GM23338 (cell line): Measurements from ENCODE around the gene NUTM2G. TPM values are rescaled to one million over a fixed set of nuclear protein-coding genes. Genes with fewer than 3 reads are reported as not detected.
"Not testable (repeated sequence)": the region's sequence is repeated elsewhere in the genome, so short reads cannot be mapped to it uniquely, and the experiment has no call there.

ENCODE experiments used
- ATAC-seq: fragments of 200-7000 bp; cut with Tn5 transposase; 3 replicates; pipeline ENCODE4 v1.9.1; 2020
- DNase-seq: peaks from one replicate; pipeline ENCODE4 v3.0.0-alpha.2; 2015; ENCODE audit warnings: low spot score
- H2AFZ ChIP-seq: fragments of 200-600 bp; sonication (generic); 2 replicates; pipeline ENCODE4 v1.8.0; 2016; ENCODE audit warnings: antibody characterized with exemption, mild to moderate bottlenecking, moderate library complexity
- H3F3A ChIP-seq: fragments of 200-600 bp; sonication (generic); replicated peaks from 2 replicates; pipeline ENCODE4 v1.8.0; 2017; ENCODE audit warnings: antibody characterized with exemption, mixed run types, low read depth
- H3K27ac ChIP-seq: fragments of 200-600 bp; sonication (generic); 2 replicates; pipeline ENCODE4 v1.6.1; 2016; ENCODE audit warnings: low read depth
- H3K27me3 ChIP-seq: fragments of 200-600 bp; sonication (generic); 2 replicates; pipeline ENCODE4 v1.8.0; 2016; ENCODE audit warnings: mild to moderate bottlenecking, mixed run types, moderate library complexity; ENCODE audit not compliant: insufficient read depth
- H3K36me3 ChIP-seq: fragments of 200-600 bp; sonication (generic); 2 replicates; pipeline ENCODE4 v1.8.0; 2016; ENCODE audit warnings: mild to moderate bottlenecking; ENCODE audit not compliant: insufficient read depth
- H3K4me1 ChIP-seq: fragments of 200-600 bp; sonication (generic); 2 replicates; pipeline ENCODE4 v1.8.0; 2016; ENCODE audit warnings: mild to moderate bottlenecking, moderate library complexity; ENCODE audit not compliant: insufficient read depth
- H3K4me2 ChIP-seq: fragments of 200-600 bp; sonication (generic); 2 replicates; pipeline ENCODE4 v1.7.1; 2017; ENCODE audit warnings: mixed run types
- H3K4me3 ChIP-seq: fragments of 200-600 bp; sonication (generic); 2 replicates; pipeline ENCODE4 v1.6.1; 2016; ENCODE audit warnings: mixed run types
- H3K79me2 ChIP-seq: fragments of 200-600 bp; sonication (generic); replicated peaks from 2 replicates; pipeline ENCODE4 v1.8.0; 2017; ENCODE audit warnings: mild to moderate bottlenecking; ENCODE audit not compliant: insufficient read depth
- H3K9me2 ChIP-seq: fragments of 200-600 bp; sonication (generic); 2 replicates; pipeline ENCODE4 v1.8.0; 2017; ENCODE audit not compliant: insufficient read depth
- H4K20me1 ChIP-seq: fragments of 200-600 bp; sonication (generic); replicated peaks from 2 replicates; pipeline ENCODE4 v1.8.0; 2017; ENCODE audit warnings: mild to moderate bottlenecking; ENCODE audit not compliant: insufficient read depth
- H3K27ac Mint-ChIP-seq: 2 replicates; pipeline ENCODE4 v1.8.0; 2020; ENCODE audit warnings: inconsistent platforms, mild to moderate bottlenecking, moderate library complexity, mixed read lengths
- H3K27me3 Mint-ChIP-seq: 3 replicates; pipeline ENCODE4 v1.8.0; 2022; ENCODE audit warnings: low read depth, mild to moderate bottlenecking, moderate library complexity, mixed read lengths, inconsistent platforms; ENCODE audit not compliant: insufficient read depth, poor library complexity
- H3K36me3 Mint-ChIP-seq: 3 replicates; pipeline ENCODE4 v1.8.0; 2021; ENCODE audit warnings: low read depth, mild to moderate bottlenecking, inconsistent platforms, moderate library complexity, mixed read lengths
- H3K4me1 Mint-ChIP-seq: 3 replicates; pipeline ENCODE4 v1.8.0; 2020; ENCODE audit warnings: mild to moderate bottlenecking, inconsistent platforms, mixed read lengths
- H3K4me3 Mint-ChIP-seq: 3 replicates; pipeline ENCODE4 v1.8.0; 2021; ENCODE audit warnings: moderate library complexity, mild to moderate bottlenecking, inconsistent platforms, mixed read lengths
- H3K9me3 Mint-ChIP-seq: 3 replicates; pipeline ENCODE4 v1.8.0; 2020; ENCODE audit warnings: moderate library complexity, mild to moderate bottlenecking, inconsistent platforms, mixed read lengths
- CREB1 ChIP-seq: fragments of 250-450 bp; sonication (Bioruptor Pico); IDR thresholded peaks from 2 replicates; pipeline ENCODE4 v1.5.0; 2020; ENCODE audit warnings: low read depth, mild to moderate bottlenecking, moderate library complexity
- EZH2 ChIP-seq: fragments of 200-600 bp; sonication (generic); IDR thresholded peaks from one replicate; pipeline ENCODE4 v1.8.0; 2017; ENCODE audit warnings: antibody characterized with exemption, mild to moderate bottlenecking, low read depth; ENCODE audit not compliant: unreplicated experiment
- JUNB ChIP-seq: IDR thresholded peaks from one replicate; pipeline ENCODE4 v1.6.1; 2016; ENCODE audit warnings: antibody characterized with exemption; ENCODE audit not compliant: unreplicated experiment
- NANOG ChIP-seq: IDR thresholded peaks from 2 replicates; pipeline ENCODE4 v1.6.1; 2016; ENCODE audit warnings: antibody characterized with exemption, borderline replicate concordance
- POLR2AphosphoS5 ChIP-seq: IDR thresholded peaks from 2 replicates; pipeline ENCODE4 v1.6.1; 2016; ENCODE audit warnings: antibody characterized with exemption, low read depth
- STAT1 ChIP-seq: IDR thresholded peaks from one replicate; pipeline ENCODE4 v1.6.1; 2016; ENCODE audit warnings: antibody characterized with exemption; ENCODE audit not compliant: unreplicated experiment
- ZNF114 ChIP-seq: fragments of 250-450 bp; sonication (Bioruptor Pico); IDR thresholded peaks from 2 replicates; pipeline ENCODE4 v1.5.0; 2020; ENCODE audit warnings: mild to moderate bottlenecking, moderate library complexity
- ZNF331 ChIP-seq: fragments of 250-450 bp; sonication (Bioruptor Pico); IDR thresholded peaks from 2 replicates; pipeline ENCODE4 v1.5.0; 2020; ENCODE audit warnings: low read depth, mild to moderate bottlenecking, moderate library complexity
- long read RNA-seq: library from polyadenylated mRNA; unstranded; transcript quantifications from one replicate; pipeline ENCODE4 v2.0.0, GENCODE V29; 2020; ENCODE audit not compliant: unreplicated experiment
- polyA plus RNA-seq: library from polyadenylated mRNA; unstranded; fragments of >200 nt; fragmentation: Nextera tagmentation; extraction: Ambion mirVana; gene quantifications from 2 replicates; pipeline ENCODE4 v1.2.1, GENCODE V29; 2016
- total RNA-seq: library from RNA; depleted of rRNA; stranded (reverse); fragments of >200 nt; shearing (Covaris generic); gene quantifications from 2 replicates; pipeline ENCODE4 v1.2.3, GENCODE V29; 2014; rRNA removed
- TF ChIP-seq, protein P1 (sequence below): fragments of 250-450 bp; sonication (Bioruptor Pico); IDR thresholded peaks from 2 replicates; pipeline ENCODE4 v1.5.0; 2020; ENCODE audit warnings: mild to moderate bottlenecking, moderate library complexity
- TF ChIP-seq, protein P2 (sequence below): IDR thresholded peaks from 2 replicates; pipeline ENCODE4 v1.6.1; 2016; ENCODE audit warnings: antibody characterized with exemption
- TF ChIP-seq, protein P3 (sequence below), 2 experiments: fragments of 200-600 bp in 1 of 2; sonication (generic) in 1 of 2; conservative IDR thresholded peaks; 2 replicates each; pipeline versions ENCODE4 v1.5.1 to v1.6.1; 2016 to 2017; ENCODE audit warnings: antibody characterized with exemption in 2 of 2, low read depth in 2 of 2, mild to moderate bottlenecking in 2 of 2, moderate library complexity in 1 of 2

Gene NUTM2G, protein sequence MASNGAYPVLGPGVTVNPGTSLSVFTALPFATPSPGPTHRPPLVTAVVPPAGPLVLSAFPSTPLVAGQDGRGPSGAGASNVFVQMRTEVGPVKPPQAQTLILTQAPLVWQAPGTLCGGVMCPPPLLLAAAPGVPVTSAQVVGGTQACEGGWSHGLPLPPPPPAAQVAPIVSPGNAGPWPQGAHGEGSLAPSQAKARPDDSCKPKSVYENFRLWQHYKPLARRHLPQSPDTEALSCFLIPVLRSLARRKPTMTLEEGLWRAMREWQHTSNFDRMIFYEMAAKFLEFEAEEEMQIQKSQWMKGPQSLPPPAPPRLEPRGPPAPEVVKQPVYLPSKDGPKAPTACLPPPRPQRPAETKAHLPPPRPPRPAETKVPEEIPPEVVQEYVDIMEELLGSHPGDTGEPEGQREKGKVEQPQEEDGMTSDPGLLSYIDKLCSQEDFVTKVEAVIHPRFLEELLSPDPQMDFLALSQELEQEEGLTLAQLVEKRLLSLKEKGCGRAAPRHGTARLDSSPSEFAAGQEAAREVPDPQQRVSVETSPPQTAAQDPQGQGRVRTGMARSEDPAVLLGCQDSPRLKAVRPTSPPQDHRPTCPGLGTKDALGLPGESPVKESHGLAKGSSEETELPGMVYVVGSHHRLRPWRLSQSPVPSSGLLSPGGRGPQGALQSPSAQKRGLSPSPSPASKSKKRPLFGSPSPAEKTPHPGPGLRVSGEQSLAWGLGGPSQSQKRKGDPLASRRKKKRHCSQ
- total RNA-seq (0.54 and 1.6 TPM in 2 replicates), polyA plus RNA-seq (0.70 and 0.76 TPM in 2 replicates)
- long read RNA-seq, partial matches to known transcripts = 0 of 1 reads
- long read RNA-seq, other reads (novel, unspliced or antisense) = 1 of 1 reads

DNA sequence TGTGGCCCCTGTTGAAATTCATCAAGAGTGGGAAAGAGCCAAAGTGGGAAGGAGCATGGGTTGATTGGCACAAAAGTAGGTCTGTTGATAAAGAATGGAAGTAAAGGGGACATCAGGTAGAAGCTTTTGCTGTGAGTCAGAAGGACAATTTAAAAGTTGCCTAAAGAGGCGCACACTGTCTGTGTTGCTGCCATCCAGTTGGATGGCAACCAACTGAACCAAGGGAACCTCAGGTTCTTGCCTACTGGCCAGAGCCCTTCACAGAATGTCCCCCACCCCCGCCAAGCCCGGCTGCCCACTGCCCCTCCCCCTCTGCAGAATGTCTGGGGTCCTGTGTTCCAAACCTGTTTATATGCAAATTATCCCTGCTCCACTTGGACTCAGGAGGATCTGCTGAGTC is at the start of gene NUTM2G:
Gene NUTM2G (plus strand): TSS at position 301 of the 400 bp plus-strand sequence. CDS start 182 bp downstream, outside the sequence.
- not testable (repeated sequence) for H3K79me2 ChIP-seq, H3F3A ChIP-seq, H3K36me3 Mint-ChIP-seq, H3K9me2 ChIP-seq, H3K4me1 ChIP-seq, H3K4me3 ChIP-seq, H3K9me3 Mint-ChIP-seq, H4K20me1 ChIP-seq, DNase-seq, H3K27me3 ChIP-seq, H3K36me3 ChIP-seq, ATAC-seq, H3K27ac ChIP-seq, H3K4me2 ChIP-seq, H3K4me3 Mint-ChIP-seq, H2AFZ ChIP-seq, H3K27me3 Mint-ChIP-seq
- Mint-ChIP-seq H3K4me1 (peaks cover 12% of the 10 kb centered on the region; the same call in 2 of the 3 replicates), H3K27ac (peak within 1 kb of the TSS; percentile 52; the same call in 1 of the 2 replicates)

DNA sequence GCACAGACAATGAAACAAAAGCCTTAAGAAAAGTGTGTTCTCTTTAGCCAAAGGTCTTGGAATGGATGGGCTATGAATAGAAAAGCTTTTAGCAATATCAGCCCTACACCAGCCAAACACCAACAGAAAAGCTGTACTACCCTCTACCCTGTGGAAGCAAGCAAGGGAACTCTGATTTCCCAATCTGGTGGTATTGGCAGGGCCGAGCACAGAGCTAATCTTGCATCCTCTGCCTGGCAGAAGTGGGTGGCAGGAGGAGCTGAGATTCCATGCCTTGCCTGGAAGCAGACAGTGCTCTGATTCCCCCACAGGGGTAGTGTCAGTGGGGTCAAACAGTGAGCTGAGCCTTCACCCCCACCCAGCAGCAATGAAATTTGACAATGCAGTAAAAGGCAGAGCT is 44.7 kb upstream of the NUTM2G start:
- ATAC-seq = no peak; the same call in 2 of the 3 replicates
- no peak overlapping the region for H3K27ac Mint-ChIP-seq
- no peak for TF ChIP-seq ZNF331 (CRISPR knock-in tag)
- no peak for TF ChIP-seq JUNB
- TF ChIP-seq STAT1 = no peak
- no peak for TF ChIP-seq ZNF114
- TF ChIP-seq EZH2 = no peak
- TF ChIP-seq, protein P1, sequence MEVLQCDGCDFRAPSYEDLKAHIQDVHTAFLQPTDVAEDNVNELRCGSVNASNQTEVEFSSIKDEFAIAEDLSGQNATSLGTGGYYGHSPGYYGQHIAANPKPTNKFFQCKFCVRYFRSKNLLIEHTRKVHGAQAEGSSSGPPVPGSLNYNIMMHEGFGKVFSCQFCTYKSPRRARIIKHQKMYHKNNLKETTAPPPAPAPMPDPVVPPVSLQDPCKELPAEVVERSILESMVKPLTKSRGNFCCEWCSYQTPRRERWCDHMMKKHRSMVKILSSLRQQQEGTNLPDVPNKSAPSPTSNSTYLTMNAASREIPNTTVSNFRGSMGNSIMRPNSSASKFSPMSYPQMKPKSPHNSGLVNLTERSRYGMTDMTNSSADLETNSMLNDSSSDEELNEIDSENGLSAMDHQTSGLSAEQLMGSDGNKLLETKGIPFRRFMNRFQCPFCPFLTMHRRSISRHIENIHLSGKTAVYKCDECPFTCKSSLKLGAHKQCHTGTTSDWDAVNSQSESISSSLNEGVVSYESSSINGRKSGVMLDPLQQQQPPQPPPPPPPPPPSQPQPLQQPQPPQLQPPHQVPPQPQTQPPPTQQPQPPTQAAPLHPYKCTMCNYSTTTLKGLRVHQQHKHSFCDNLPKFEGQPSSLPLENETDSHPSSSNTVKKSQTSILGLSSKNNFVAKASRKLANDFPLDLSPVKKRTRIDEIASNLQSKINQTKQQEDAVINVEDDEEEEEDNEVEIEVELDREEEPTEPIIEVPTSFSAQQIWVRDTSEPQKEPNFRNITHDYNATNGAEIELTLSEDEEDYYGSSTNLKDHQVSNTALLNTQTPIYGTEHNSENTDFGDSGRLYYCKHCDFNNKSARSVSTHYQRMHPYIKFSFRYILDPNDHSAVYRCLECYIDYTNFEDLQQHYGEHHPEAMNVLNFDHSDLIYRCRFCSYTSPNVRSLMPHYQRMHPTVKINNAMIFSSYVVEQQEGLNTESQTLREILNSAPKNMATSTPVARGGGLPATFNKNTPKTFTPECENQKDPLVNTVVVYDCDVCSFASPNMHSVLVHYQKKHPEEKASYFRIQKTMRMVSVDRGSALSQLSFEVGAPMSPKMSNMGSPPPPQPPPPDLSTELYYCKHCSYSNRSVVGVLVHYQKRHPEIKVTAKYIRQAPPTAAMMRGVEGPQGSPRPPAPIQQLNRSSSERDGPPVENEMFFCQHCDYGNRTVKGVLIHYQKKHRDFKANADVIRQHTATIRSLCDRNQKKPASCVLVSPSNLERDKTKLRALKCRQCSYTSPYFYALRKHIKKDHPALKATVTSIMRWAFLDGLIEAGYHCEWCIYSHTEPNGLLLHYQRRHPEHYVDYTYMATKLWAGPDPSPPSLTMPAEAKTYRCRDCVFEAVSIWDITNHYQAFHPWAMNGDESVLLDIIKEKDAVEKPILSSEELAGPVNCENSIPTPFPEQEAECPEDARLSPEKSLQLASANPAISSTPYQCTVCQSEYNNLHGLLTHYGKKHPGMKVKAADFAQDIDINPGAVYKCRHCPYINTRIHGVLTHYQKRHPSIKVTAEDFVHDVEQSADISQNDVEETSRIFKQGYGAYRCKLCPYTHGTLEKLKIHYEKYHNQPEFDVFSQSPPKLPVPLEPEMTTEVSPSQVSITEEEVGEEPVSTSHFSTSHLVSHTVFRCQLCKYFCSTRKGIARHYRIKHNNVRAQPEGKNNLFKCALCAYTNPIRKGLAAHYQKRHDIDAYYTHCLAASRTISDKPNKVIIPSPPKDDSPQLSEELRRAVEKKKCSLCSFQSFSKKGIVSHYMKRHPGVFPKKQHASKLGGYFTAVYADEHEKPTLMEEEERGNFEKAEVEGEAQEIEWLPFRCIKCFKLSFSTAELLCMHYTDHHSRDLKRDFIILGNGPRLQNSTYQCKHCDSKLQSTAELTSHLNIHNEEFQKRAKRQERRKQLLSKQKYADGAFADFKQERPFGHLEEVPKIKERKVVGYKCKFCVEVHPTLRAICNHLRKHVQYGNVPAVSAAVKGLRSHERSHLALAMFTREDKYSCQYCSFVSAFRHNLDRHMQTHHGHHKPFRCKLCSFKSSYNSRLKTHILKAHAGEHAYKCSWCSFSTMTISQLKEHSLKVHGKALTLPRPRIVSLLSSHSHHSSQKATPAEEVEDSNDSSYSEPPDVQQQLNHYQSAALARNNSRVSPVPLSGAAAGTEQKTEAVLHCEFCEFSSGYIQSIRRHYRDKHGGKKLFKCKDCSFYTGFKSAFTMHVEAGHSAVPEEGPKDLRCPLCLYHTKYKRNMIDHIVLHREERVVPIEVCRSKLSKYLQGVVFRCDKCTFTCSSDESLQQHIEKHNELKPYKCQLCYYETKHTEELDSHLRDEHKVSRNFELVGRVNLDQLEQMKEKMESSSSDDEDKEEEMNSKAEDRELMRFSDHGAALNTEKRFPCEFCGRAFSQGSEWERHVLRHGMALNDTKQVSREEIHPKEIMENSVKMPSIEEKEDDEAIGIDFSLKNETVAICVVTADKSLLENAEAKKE (CRISPR knock-in tag) = no peak
- TF ChIP-seq, protein P2, sequence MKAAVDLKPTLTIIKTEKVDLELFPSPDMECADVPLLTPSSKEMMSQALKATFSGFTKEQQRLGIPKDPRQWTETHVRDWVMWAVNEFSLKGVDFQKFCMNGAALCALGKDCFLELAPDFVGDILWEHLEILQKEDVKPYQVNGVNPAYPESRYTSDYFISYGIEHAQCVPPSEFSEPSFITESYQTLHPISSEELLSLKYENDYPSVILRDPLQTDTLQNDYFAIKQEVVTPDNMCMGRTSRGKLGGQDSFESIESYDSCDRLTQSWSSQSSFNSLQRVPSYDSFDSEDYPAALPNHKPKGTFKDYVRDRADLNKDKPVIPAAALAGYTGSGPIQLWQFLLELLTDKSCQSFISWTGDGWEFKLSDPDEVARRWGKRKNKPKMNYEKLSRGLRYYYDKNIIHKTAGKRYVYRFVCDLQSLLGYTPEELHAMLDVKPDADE = no peak
- no peak for TF ChIP-seq POLR2AphosphoS5
- TF ChIP-seq, protein P3, sequence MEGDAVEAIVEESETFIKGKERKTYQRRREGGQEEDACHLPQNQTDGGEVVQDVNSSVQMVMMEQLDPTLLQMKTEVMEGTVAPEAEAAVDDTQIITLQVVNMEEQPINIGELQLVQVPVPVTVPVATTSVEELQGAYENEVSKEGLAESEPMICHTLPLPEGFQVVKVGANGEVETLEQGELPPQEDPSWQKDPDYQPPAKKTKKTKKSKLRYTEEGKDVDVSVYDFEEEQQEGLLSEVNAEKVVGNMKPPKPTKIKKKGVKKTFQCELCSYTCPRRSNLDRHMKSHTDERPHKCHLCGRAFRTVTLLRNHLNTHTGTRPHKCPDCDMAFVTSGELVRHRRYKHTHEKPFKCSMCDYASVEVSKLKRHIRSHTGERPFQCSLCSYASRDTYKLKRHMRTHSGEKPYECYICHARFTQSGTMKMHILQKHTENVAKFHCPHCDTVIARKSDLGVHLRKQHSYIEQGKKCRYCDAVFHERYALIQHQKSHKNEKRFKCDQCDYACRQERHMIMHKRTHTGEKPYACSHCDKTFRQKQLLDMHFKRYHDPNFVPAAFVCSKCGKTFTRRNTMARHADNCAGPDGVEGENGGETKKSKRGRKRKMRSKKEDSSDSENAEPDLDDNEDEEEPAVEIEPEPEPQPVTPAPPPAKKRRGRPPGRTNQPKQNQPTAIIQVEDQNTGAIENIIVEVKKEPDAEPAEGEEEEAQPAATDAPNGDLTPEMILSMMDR (conservative IDR thresholded peaks at IDR 0.05; ENCODE audit: low read depth in 2 of 2) = no peak
- no peak for TF ChIP-seq NANOG
- no peak for TF ChIP-seq CREB1 (CRISPR knock-in tag)

More for the DNA sequence above, 44.7 kb upstream of the NUTM2G start:
- Mint-ChIP-seq H3K27me3 (peaks cover 4% of the 10 kb centered on the region), H3K36me3 (no peaks in the 10 kb centered on the region), H3K4me1 (no peaks in the 10 kb centered on the region), H3K4me3 (no peak overlapping the region), H3K9me3 (no peaks in the 10 kb centered on the region)
- Histone ChIP-seq H2AFZ (no peak overlapping the region), H3K27me3 (peaks cover 21% of the 10 kb centered on the region), H3K79me2 (no peaks in the 10 kb centered on the region), H3K4me2 (no peak overlapping the region), H3K36me3 (no peaks in the 10 kb centered on the region), H4K20me1 (no peaks in the 10 kb centered on the region), H3K4me3 (no peak overlapping the region), H3F3A (no peaks in the 10 kb centered on the region), H3K27ac (no peak overlapping the region), H3K9me2 (no peaks in the 10 kb centered on the region), H3K4me1 (no peaks in the 10 kb centered on the region)
- no peak for DNase-seq
